ENCODE results near the gene SRGN. TPM values are rescaled to one million over a fixed set of nuclear protein-coding genes. Genes with fewer than 3 reads are reported as not detected.

SRGN gene
- total RNA-seq, 4 donors from 2014 or later = 19.4 to 113 (median 28.1) TPM

DNA sequence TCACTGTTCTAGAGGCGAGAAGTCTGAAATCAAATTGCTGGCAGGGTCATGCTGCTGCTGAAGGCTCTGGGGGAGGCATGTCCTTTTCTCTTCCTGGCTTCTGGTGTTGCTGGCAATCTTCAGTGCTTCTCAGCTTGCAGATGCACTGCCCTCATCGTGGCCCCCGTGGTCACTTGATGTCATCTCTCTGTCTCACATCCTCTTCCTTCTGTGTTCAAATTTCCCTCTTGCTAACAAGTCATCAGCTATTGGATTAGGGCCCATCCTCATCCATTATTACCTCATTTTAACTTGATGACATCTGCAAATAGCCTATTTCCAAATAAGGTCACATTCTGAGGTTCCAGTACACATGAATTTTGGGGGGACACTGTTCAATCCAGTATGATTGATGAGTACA lies 36.6 kb upstream of the SRGN start:
- no peaks in the 10 kb centered on the region for H3K9me3 ChIP-seq
- H3K27ac ChIP-seq = peak overlapping the region in 2 of 4 donors; percentile 11 to 59
- TF ChIP-seq POLR2A (IDR thresholded peaks at IDR 0.05) (no peak), CTCF (IDR thresholded peaks at IDR 0.05) (no peak)
- no peaks in the 10 kb centered on the region for H3K36me3 ChIP-seq
- no peaks in the 10 kb centered on the region for H3K27me3 ChIP-seq
- H3K4me3 ChIP-seq = no peak overlapping the region
- peaks cover 0 to 7% (median 2%) of the 10 kb centered on the region in 4 donors for H3K4me1 ChIP-seq
- DNase-seq = peak in 1 of 3 donors; percentile 65

GRCh38 chr10:69051710-69052487 lies 36.0 kb upstream of the SRGN start:
- H3K4me1 ChIP-seq = peaks cover 0 to 7% (median 3%) of the 10 kb centered on the region in 4 donors
- no peaks in the 10 kb centered on the region for H3K36me3 ChIP-seq
- H3K4me3 ChIP-seq = no peak overlapping the region
- H3K9me3 ChIP-seq = no peaks in the 10 kb centered on the region
- no peak for DNase-seq
- peak overlapping the region in 2 of 4 donors; percentile 8 to 59 for H3K27ac ChIP-seq
- no peak for TF ChIP-seq CTCF (IDR thresholded peaks at IDR 0.05)
- no peak for TF ChIP-seq POLR2A (IDR thresholded peaks at IDR 0.05)
- H3K27me3 ChIP-seq = no peaks in the 10 kb centered on the region

DNA sequence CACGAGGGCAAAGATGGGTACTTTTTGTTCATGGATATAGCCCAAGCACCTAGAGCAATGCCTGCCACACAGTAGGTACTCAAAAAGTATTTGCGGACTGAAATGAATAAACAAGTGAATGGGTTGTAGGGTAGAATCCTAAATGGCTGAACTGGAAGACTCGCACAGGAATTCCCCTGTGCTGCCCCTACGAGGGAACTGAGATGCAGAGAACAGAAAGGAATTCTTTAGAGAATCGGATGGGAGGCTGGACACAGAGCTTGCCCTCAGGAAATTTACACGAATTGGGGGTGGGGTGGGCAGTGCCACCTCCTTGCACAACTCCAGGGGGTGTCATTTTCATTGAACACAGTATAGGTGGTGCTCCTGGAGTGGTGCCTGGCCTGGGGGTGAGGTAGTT lies 35.2 kb upstream of the SRGN start:
- no peaks in the 10 kb centered on the region for H3K36me3 ChIP-seq
- no peaks in the 10 kb centered on the region for H3K27me3 ChIP-seq
- H3K27ac ChIP-seq = no peak overlapping the region
- H3K4me1 ChIP-seq = peaks cover 0 to 7% (median 3%) of the 10 kb centered on the region in 4 donors
- DNase-seq = no peak
- no peaks in the 10 kb centered on the region for H3K9me3 ChIP-seq
- no peak for TF ChIP-seq CTCF (IDR thresholded peaks at IDR 0.05)
- no peak for TF ChIP-seq POLR2A (IDR thresholded peaks at IDR 0.05)
- H3K4me3 ChIP-seq = no peak overlapping the region

GRCh38 chr10:69055241-69055640 lies 32.7 kb upstream of the SRGN start:
- TF ChIP-seq CTCF (IDR thresholded peaks at IDR 0.05) (no peak), POLR2A (IDR thresholded peaks at IDR 0.05) (no peak)
- Histone ChIP-seq H3K4me3 (no peak overlapping the region), H3K27ac (no peak overlapping the region), H3K36me3 (no peaks in the 10 kb centered on the region), H3K4me1 (peaks cover 0 to 7% (median 3%) of the 10 kb centered on the region in 4 donors), H3K27me3 (no peaks in the 10 kb centered on the region), H3K9me3 (no peaks in the 10 kb centered on the region)
- no peak for DNase-seq

DNA sequence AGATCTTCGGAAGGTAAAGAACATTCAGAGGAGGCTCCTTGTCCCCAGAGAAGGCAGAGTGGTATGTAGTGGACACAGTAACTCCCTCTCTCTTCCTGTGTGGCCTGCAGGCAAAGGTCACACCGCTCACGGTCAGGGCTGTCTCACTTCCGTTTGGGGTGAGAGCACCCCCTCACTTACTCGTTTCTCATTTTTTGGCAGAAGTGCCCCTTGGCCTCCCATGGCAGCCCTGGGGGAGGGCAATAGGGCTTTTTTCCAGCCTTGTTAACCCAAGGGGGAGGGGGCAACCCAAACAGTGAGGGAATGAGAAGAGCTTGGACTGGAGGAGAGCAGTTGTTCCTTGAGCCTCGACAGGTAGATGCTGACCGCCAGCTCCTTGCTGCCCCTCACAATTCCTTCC lies 31.8 kb upstream of the SRGN start:
- peak overlapping the region; percentile 1 to 70 (median 62) for H3K27ac ChIP-seq
- peaks cover 0 to 15% (median 3%) of the 10 kb centered on the region in 4 donors for H3K4me1 ChIP-seq
- TF ChIP-seq CTCF (IDR thresholded peaks at IDR 0.05) = no peak
- no peak for TF ChIP-seq POLR2A (IDR thresholded peaks at IDR 0.05)
- peak in 1 of 3 donors; percentile 58 for DNase-seq
- H3K27me3 ChIP-seq = no peaks in the 10 kb centered on the region
- no peaks in the 10 kb centered on the region for H3K9me3 ChIP-seq
- H3K36me3 ChIP-seq = no peaks in the 10 kb centered on the region
- no peak overlapping the region for H3K4me3 ChIP-seq

Data from Peyer's patch (tissue), 4 donors.